HUES6 (cell line): Measurements from ENCODE around the gene FSCN2.

Experiments
- H3K27ac ChIP-seq: 2 replicates; pipeline ENCODE4 v1.7.0; 2013; ENCODE audit warnings: low read depth, mild to moderate bottlenecking, low read length, inconsistent platforms
- H3K27me3 ChIP-seq: 2 replicates; pipeline ENCODE4 v1.6.1; 2013; ENCODE audit warnings: low read length; ENCODE audit not compliant: control insufficient read depth, insufficient read depth
- H3K36me3 ChIP-seq: 2 replicates; pipeline ENCODE4 v1.6.1; 2013; ENCODE audit warnings: low read length; ENCODE audit not compliant: control insufficient read depth, insufficient read depth
- H3K4me1 ChIP-seq: 2 replicates; pipeline ENCODE4 v1.6.1; 2013; ENCODE audit warnings: low read length; ENCODE audit not compliant: control insufficient read depth, insufficient read depth
- H3K4me3 ChIP-seq: 2 replicates; pipeline ENCODE4 v1.5.1; 2013; ENCODE audit warnings: low read depth, low read length
- H3K9ac ChIP-seq: one replicate; pipeline ENCODE4 v1.6.1; 2013; ENCODE audit warnings: mild to moderate bottlenecking, low read length
- H3K9me3 ChIP-seq: 2 replicates; pipeline ENCODE4 v1.6.1; 2013; ENCODE audit warnings: low read depth, low read length; ENCODE audit not compliant: control insufficient read depth, insufficient read depth

Gene FSCN2

DNA sequence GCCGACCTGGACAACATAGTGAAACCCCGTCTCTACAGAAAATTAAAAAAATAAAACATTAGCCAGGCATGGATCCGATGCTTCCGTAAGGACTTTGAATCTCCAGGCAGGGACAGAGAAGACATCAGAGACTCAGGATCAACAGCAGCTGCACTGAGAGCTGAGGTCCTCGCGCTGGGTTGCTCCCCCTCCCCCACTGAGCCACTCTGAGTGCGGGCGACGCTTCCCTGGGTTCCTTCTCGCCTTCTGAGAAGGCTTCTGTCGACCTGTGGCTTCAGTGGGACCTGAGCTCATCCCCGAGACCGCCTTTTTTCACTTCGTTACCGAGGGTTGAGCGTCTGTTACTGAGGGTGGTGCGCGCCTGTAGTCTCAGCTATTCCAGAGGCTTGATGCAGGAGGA, 36.0 kb upstream of the FSCN2 start:
- Histone ChIP-seq H3K9me3 (no peaks in the 10 kb centered on the region), H3K4me3 (no peak overlapping the region), H3K27me3 (peaks cover 16% of the 10 kb centered on the region), H3K27ac (no peak overlapping the region), H3K9ac (no peak overlapping the region), H3K36me3 (no peaks in the 10 kb centered on the region), H3K4me1 (peaks cover 32% of the 10 kb centered on the region)

- Histone ChIP-seq H3K4me1 (peaks cover 32% of the 10 kb centered on the region), H3K27me3 (peaks cover 13% of the 10 kb centered on the region), H3K9ac (no peak overlapping the region), H3K4me3 (no peak overlapping the region), H3K36me3 (no peaks in the 10 kb centered on the region), H3K27ac (no peak overlapping the region), H3K9me3 (no peaks in the 10 kb centered on the region)
These were observed 35.5 kb upstream of the FSCN2 start for GRCh38 chr17:81492706-81493105.

DNA sequence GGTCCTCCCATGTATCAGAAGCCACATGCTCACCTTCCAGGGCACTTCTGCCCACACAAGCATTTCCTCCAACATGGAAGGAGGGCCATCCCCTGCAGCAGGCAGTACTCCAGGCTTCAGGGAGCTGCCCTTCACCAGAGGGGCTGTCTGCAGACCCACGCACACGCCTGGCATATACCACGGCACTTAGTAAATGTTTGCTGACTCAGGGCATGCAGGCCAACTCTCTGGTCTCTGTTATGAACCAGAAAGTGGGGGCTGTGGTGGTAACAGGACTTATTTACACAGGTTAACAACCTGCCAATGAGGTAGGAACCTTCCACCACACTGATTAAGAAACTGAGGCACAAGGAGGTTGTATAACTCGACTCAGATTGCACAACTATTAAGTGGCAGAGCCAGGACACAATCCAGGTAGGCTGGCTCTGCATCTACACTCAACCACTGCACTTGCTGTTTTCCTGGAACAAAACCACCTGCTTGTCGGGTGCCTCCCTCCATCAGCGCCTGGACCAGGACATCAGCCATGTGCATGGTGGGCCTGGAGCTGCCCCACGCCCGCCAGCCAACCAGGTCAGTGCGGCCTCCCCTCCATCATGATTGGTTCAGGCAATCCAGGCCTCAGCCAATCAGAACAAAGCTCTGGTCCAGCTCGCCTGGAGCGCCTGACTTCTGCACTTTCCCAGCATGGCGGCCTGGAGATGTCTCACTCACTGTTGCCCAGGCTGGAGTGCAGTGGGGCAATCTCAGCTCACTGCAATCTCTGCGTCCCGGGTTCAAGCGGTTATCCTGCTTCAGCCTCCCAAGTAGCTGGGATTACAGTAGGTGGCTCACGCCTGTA, 34.8 kb upstream of the FSCN2 start:
- Histone ChIP-seq H3K4me1 (peaks cover 31% of the 10 kb centered on the region), H3K27me3 (peaks cover 13% of the 10 kb centered on the region), H3K4me3 (no peak overlapping the region), H3K27ac (no peak overlapping the region), H3K9me3 (no peaks in the 10 kb centered on the region), H3K9ac (no peak overlapping the region), H3K36me3 (no peaks in the 10 kb centered on the region)

DNA sequence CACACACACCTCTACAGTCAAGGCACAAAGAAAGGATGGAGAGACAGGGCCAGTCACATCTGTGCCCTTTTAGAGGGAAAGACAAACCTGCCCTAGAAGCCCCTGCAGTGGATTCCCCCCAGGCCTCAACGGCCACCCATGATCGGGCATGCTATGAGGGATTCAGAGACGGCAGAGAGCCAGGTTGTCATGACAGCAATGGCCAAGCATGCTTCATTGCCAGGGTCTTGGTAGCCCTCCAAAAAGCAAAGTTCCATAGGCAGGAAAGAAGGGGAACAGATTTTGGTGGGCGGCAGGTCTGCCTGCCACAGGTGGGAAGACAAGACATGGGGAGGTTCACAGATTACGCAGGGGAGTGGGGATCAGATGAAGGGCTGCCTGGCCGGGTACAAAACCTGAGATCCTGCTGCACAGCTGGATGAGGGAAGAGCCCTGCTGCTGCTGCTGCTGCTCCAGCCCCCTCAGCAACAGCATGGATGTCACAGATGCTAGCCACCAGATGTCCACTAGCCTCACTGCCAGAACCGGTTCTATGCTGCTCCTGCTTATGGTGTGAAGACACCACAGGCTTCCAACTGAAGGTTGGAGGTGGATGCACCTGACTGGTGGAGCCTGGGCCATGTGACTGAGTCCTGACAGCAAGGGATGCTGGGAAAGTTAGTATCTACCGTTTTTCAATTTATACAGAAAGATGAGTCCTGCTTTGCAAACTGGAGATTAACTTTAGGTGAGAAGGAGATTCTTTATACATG, 33.4 kb upstream of the FSCN2 start:
- no peak overlapping the region for H3K9ac ChIP-seq

GRCh38 chr17:81498953-81499600, 29.1 kb upstream of the FSCN2 start:
- H3K9me3 ChIP-seq: no peaks in the 10 kb centered on the region
- no peak overlapping the region for H3K27ac ChIP-seq
- H3K9ac ChIP-seq: no peak overlapping the region
- H3K36me3 ChIP-seq: no peaks in the 10 kb centered on the region
- peaks cover 9% of the 10 kb centered on the region for H3K4me1 ChIP-seq
- no peaks in the 10 kb centered on the region; the same call in 1 of the 2 replicates for H3K27me3 ChIP-seq
- no peak overlapping the region for H3K4me3 ChIP-seq

More for the DNA sequence above, 33.4 kb upstream of the FSCN2 start:
- Histone ChIP-seq H3K4me3 (no peak overlapping the region), H3K27ac (no peak overlapping the region), H3K9me3 (no peaks in the 10 kb centered on the region), H3K36me3 (no peaks in the 10 kb centered on the region), H3K27me3 (peaks cover 13% of the 10 kb centered on the region), H3K4me1 (peaks cover 23% of the 10 kb centered on the region)

DNA sequence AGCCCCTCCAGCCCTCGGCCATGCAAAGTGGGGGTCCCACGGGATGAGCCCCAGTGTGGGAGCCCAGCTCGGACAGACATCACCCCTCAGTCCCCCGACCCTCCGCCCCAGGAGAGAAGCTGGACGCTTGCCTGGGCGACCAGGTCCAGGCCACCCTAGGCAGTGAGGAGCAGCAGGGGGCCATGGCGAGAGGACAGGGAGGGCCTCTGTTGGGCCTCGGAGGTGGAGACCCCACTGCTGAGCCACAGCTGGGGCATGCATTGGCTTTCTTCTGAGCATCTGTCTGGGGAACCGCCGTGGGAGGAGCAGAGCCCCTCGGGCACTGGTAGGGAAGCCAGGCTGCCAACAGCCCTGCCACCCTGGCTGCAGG, 28.6 kb upstream of the FSCN2 start:
- Histone ChIP-seq H3K9ac (no peak overlapping the region), H3K4me1 (peaks cover 9% of the 10 kb centered on the region), H3K4me3 (no peak overlapping the region), H3K27ac (no peak overlapping the region), H3K9me3 (no peaks in the 10 kb centered on the region), H3K36me3 (no peaks in the 10 kb centered on the region), H3K27me3 (no peaks in the 10 kb centered on the region; the same call in 1 of the 2 replicates)

GRCh38 chr17:81500047-81500446, 28.1 kb upstream of the FSCN2 start:
- Histone ChIP-seq H3K4me1 (peaks cover 9% of the 10 kb centered on the region), H3K27me3 (no peaks in the 10 kb centered on the region; the same call in 1 of the 2 replicates), H3K27ac (no peak overlapping the region), H3K9ac (no peak overlapping the region), H3K9me3 (no peaks in the 10 kb centered on the region), H3K36me3 (no peaks in the 10 kb centered on the region), H3K4me3 (no peak overlapping the region)

DNA sequence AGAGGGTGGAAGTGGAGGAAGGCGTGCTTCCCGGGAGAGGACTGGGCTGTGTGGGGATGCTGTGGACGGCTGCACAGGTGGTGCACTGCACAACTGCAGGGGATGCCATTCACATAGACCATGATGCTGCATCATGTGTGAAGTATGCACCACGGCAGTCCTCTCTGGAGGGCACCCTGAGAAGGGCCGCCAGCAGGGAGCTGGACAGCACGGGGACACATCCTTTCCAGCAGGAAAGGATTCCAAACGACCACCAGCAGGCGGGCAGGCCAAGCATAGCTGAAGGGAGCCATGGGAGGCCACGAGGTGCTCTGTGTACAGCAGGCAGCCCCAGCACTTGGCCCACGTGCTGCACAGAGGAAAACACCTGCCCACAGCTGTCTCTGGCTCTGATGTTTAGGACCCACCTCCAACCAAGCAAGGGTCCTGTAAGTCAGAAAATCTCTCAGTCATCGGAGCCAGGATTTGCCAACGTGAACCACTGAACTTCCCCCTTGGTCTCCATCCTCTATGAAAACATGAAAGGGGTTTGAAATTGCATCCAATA, 25.6 kb upstream of the FSCN2 start:
- no peak overlapping the region for H3K27ac ChIP-seq
- no peak overlapping the region for H3K9ac ChIP-seq
- no peaks in the 10 kb centered on the region for H3K36me3 ChIP-seq
- no peak overlapping the region for H3K4me3 ChIP-seq
- H3K27me3 ChIP-seq: no peaks in the 10 kb centered on the region; the same call in 1 of the 2 replicates
- H3K9me3 ChIP-seq: no peaks in the 10 kb centered on the region
- peaks cover 9% of the 10 kb centered on the region for H3K4me1 ChIP-seq

DNA sequence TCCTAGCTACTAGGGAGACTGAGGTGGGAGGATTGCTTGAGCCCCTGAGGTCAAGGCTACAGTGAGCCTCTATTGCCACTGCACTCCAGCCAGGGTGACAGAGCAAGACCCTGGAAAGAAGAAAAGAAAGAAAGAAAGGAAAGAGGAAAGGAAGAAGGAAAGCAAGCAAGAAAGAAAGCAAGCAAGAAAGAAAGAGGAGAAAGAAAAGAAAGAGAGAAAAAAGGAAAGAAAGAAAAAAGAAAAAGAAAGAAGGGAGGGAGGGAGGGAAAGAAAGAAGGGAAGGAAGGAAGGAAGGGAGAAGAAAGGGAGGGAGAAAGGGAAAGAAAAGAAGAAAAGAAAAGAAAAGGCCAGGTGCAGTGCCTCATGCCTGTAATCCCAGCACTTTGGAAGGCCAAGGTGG, 24.6 kb upstream of the FSCN2 start:
- Histone ChIP-seq H3K4me3 (no peak overlapping the region), H3K27me3 (no peaks in the 10 kb centered on the region; the same call in 1 of the 2 replicates), H3K27ac (no peak overlapping the region), H3K4me1 (peaks cover 9% of the 10 kb centered on the region), H3K36me3 (peaks cover under 1% of the 10 kb centered on the region; the same call in 1 of the 2 replicates), H3K9ac (no peak overlapping the region), H3K9me3 (no peaks in the 10 kb centered on the region)

- H3K9me3 ChIP-seq: no peaks in the 10 kb centered on the region
- H3K4me1 ChIP-seq: no peaks in the 10 kb centered on the region
- peaks cover 37% of the 10 kb centered on the region for H3K36me3 ChIP-seq
- no peak overlapping the region for H3K27ac ChIP-seq
- no peak overlapping the region for H3K9ac ChIP-seq
- no peaks in the 10 kb centered on the region for H3K27me3 ChIP-seq
- H3K4me3 ChIP-seq: peak overlapping the region; percentile 82; the same call in 1 of the 2 replicates
These were observed 19.5 kb upstream of the FSCN2 start for GRCh38 chr17:81508639-81509206.
